Activated naive CD4-positive, alpha-beta T cell treated with anti-CD3 and anti-CD28 coated beads, Interleukin-2, amount 50 U/mL, for 24 hours (primary cell): ENCODE results near the gene NLRP1.

Experiments
- H3K27ac Mint-ChIP-seq: one replicate; pipeline ENCODE4 v1.8.0; 2021; ENCODE audit warnings: mild to moderate bottlenecking, mixed read lengths
- H3K27me3 Mint-ChIP-seq: one replicate; pipeline ENCODE4 v1.8.0; 2021; ENCODE audit warnings: mixed read lengths
- H3K36me3 Mint-ChIP-seq: one replicate; pipeline ENCODE4 v1.8.0; 2021; ENCODE audit warnings: mixed read lengths
- H3K4me1 Mint-ChIP-seq: one replicate; pipeline ENCODE4 v1.8.0; 2021; ENCODE audit warnings: mixed read lengths
- H3K4me3 Mint-ChIP-seq: one replicate; pipeline ENCODE4 v1.8.0; 2021; ENCODE audit warnings: mild to moderate bottlenecking, mixed read lengths
- H3K9me3 Mint-ChIP-seq: one replicate; pipeline ENCODE4 v1.8.0; 2021; ENCODE audit warnings: mixed read lengths

NLRP1 gene

GRCh38 chr17:5600041-5600440, 15.7 kb upstream of the NLRP1 start:
- H3K27me3 Mint-ChIP-seq, result peaks cover 27% of the 10 kb centered on the region
- no peak overlapping the region for H3K4me3 Mint-ChIP-seq

DNA sequence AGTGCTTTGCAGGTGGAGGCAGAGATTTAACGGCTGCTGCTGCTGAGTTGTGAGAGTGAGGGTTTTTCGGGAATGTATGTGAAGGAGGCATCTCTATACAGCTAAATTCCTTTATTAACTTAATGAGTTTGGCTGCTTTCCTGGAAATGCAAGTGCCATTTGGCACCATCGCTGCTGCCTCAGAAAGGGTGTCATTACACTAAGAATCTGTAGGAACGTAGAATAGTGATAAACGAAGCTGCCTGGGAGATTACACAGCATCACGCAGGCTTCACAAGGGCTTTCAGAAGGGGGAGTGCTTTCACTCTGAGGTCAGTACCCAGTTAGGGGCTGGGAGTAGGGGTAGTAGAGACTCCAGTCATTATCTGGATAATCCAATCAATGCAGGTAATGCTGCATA, 14.1 kb upstream of the NLRP1 start:
- no peak overlapping the region for H3K4me3 Mint-ChIP-seq
- H3K27me3 Mint-ChIP-seq, result peaks cover 26% of the 10 kb centered on the region
- no peaks in the 10 kb centered on the region for H3K36me3 Mint-ChIP-seq
- no peaks in the 10 kb centered on the region for H3K4me1 Mint-ChIP-seq
- no peaks in the 10 kb centered on the region for H3K9me3 Mint-ChIP-seq
- no peak overlapping the region for H3K27ac Mint-ChIP-seq

More at GRCh38 chr17:5600041-5600440, 15.7 kb upstream of the NLRP1 start:
- H3K9me3 Mint-ChIP-seq, result no peaks in the 10 kb centered on the region
- no peak overlapping the region for H3K27ac Mint-ChIP-seq
- no peaks in the 10 kb centered on the region for H3K36me3 Mint-ChIP-seq
- no peaks in the 10 kb centered on the region for H3K4me1 Mint-ChIP-seq

GRCh38 chr17:5596421-5596820, 12.1 kb upstream of the NLRP1 start:
- H3K4me3 Mint-ChIP-seq, result no peak overlapping the region
- H3K9me3 Mint-ChIP-seq, result no peaks in the 10 kb centered on the region
- H3K27me3 Mint-ChIP-seq, result peaks cover 20% of the 10 kb centered on the region
- H3K36me3 Mint-ChIP-seq, result no peaks in the 10 kb centered on the region
- no peaks in the 10 kb centered on the region for H3K4me1 Mint-ChIP-seq
- no peak overlapping the region for H3K27ac Mint-ChIP-seq

- Mint-ChIP-seq H3K27ac (no peak overlapping the region), H3K9me3 (no peaks in the 10 kb centered on the region), H3K27me3 (peaks cover 15% of the 10 kb centered on the region), H3K4me1 (no peaks in the 10 kb centered on the region), H3K36me3 (no peaks in the 10 kb centered on the region), H3K4me3 (no peak overlapping the region)
Measured at GRCh38 chr17:5595831-5596230, 11.5 kb upstream of the NLRP1 start.

DNA sequence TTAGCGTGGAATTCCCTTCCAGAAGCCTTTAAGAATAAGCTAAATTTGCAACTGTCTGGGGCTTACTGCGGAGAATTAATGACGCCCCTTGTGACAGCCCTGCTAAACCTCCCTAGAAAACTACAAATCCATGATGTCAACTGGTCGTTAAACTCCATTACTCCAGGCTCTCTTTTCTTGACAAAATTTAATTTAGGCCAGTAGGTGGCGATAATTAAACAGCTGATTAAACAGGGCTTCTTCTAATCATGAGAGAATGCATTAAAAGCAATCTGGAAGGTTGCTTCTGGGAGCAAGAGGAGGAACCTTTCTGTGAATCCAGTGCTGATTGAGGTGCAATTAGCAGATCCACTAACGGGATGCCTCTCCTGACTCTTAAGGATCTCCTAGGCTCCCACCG, 8.1 kb upstream of the NLRP1 start:
- Mint-ChIP-seq H3K9me3 (no peaks in the 10 kb centered on the region), H3K4me3 (no peak overlapping the region), H3K4me1 (peaks cover 3% of the 10 kb centered on the region), H3K27me3 (peaks cover 6% of the 10 kb centered on the region), H3K27ac (no peak overlapping the region), H3K36me3 (no peaks in the 10 kb centered on the region)

- Mint-ChIP-seq H3K36me3 (no peaks in the 10 kb centered on the region), H3K4me1 (peaks cover 7% of the 10 kb centered on the region), H3K9me3 (no peaks in the 10 kb centered on the region), H3K4me3 (no peak overlapping the region), H3K27me3 (peaks cover 5% of the 10 kb centered on the region), H3K27ac (no peak overlapping the region)
Measured at GRCh38 chr17:5591966-5592365, 7.7 kb upstream of the NLRP1 start.

DNA sequence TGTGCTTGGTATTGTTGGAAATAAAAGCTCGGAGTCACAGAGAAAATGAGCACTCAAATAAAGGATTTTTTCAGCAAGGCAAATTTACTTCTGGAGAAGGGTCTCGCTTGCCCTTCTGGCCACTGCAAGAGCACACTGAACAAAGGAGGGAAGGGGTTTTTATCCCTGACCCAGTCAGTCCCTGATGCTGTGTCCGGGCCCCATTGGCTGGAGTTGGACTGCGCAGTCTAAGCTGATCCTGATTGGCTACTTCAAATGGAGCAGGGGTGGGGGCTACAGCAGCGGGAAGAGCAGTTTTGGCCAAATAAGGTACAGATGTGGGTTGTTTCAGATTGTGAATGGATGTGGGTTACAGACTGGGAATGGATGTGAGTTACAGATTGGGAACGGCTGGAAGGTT, 4.3 kb upstream of the NLRP1 start:
- H3K27ac Mint-ChIP-seq, result no peak overlapping the region
- no peak overlapping the region for H3K4me3 Mint-ChIP-seq

DNA sequence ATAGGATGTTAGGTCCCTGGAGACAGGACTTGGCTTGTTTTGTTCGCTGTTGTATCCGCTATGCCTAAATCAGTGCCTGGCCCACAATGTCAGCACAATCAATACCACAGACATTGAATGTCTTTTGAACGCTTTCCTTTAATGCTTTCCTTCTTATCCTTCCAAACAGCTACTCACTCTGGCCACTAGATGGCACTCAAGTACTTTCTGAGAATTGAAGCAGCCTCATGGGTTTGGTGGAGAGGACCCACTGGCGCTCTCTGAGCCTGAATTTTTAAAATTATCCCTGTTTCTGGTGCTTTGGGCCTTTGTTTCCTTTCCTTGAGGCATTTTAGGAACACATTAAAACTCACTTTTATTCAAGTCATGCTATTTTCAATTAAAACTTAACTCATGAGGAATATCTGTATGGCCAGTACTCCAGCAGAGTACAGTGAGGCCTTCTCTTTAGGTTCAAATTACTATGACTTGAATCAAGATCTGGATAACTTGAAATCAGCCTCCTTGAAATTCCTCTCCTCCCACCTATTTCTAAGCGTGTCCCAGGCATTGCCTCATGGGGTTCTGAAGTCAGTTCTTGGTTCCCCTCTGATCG, 3.2 kb upstream of the NLRP1 start:
- Mint-ChIP-seq H3K27ac (peak overlapping the region; percentile 92), H3K4me1 (peaks cover 31% of the 10 kb centered on the region), H3K4me3 (peak overlapping the region; percentile 49), H3K27me3 (peaks cover 1% of the 10 kb centered on the region), H3K9me3 (no peaks in the 10 kb centered on the region), H3K36me3 (no peaks in the 10 kb centered on the region)

More for the DNA sequence above, 4.3 kb upstream of the NLRP1 start:
- peaks cover 24% of the 10 kb centered on the region for H3K4me1 Mint-ChIP-seq
- no peaks in the 10 kb centered on the region for H3K9me3 Mint-ChIP-seq
- no peaks in the 10 kb centered on the region for H3K36me3 Mint-ChIP-seq
- peaks cover 1% of the 10 kb centered on the region for H3K27me3 Mint-ChIP-seq

DNA sequence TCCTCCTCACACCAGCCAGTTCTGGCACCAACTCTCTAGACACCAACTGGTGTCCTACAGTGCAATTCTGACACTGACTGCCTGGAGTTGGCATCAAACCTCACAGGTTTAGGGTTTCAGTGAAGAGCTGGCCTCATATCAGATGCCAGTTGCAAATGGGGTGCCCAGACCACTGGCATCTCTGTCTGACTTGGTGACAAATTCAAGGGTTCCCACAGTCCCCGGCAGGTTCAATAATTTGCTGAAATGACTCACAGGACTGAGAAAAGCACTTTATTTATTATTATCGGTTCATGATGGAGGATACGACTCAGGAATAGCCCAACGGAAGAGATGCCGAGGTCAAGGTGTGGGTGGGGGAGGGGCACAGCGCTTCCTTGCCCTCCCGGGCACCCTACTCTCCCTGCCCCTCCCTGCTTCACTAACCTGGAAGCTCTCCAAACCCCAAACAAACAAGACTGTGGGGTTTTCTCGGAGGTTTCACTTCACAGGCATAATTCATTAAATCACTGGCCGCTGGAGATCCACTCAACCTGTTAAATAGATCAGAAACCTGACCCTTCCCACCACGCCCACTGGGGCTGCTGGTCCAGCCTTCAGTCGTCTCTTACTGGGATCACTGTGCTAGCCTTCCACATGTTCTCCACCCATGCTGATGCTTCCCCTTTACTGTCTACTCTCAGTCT, 1.7 kb upstream of the NLRP1 start:
- peak overlapping the region; percentile 82 for H3K27ac Mint-ChIP-seq
- H3K4me3 Mint-ChIP-seq, result no peak overlapping the region
- peaks cover 47% of the 10 kb centered on the region for H3K4me1 Mint-ChIP-seq
- H3K36me3 Mint-ChIP-seq, result peaks cover 5% of the 10 kb centered on the region
- no peaks in the 10 kb centered on the region for H3K27me3 Mint-ChIP-seq
- H3K9me3 Mint-ChIP-seq, result no peaks in the 10 kb centered on the region

- Mint-ChIP-seq H3K4me3 (no peak overlapping the region), H3K27me3 (no peaks in the 10 kb centered on the region), H3K27ac (peak overlapping the region; percentile 30), H3K9me3 (no peaks in the 10 kb centered on the region), H3K36me3 (peaks cover 9% of the 10 kb centered on the region), H3K4me1 (peaks cover 53% of the 10 kb centered on the region)
Measured at GRCh38 chr17:5585287-5585794, 1.0 kb upstream of the NLRP1 start.

- H3K9me3 Mint-ChIP-seq, result no peaks in the 10 kb centered on the region
- peak overlapping the region; percentile 93 for H3K4me3 Mint-ChIP-seq
- H3K4me1 Mint-ChIP-seq, result peaks cover 64% of the 10 kb centered on the region
Measured at GRCh38 chr17:5583426-5584382, 605 bp downstream of the NLRP1 start.

DNA sequence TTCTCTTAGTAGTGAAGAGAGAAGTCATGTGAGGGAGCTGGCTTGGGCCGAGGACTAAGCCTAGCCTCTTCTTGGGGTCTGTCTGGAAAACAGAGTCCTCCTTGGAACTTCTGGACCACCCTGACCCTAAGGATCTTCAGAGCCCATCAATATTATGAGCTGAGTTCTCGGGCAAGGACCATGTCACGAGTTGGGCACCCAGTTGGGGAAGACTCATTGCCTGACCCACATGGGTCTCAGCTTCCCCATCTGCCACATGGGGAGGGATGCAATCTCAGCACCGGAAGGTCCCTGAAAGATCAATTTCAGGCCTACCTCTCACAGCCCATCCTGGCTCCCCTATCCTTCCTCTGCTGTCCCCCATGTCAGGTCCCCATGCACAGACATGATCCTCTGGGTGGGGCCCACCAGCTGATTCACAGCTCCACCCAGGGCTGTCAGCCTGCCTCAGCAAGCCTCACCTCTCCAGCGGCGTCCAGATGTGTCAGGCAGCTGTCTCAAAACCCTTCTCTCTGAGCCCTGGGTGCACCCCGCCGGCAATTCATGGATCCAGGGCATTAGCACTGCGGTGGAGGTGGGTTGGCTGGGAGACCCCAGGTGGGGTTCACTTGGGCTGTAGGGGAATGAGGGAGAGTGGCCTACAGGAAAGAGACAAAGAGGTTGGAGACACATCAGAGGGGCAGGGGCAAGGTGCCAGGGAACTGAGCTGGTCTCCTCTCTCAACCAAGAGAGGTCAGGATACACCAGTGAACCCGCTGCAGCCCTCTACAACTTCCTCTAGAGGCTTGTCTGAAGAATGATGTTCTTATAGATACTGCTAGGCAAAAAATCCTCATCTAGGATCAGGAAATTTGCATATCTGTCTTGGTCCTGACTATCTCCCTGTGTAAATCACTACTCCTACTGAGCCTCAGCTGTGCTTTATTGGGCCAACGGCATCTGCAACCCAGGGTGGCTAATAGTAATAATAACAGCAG, 1.8 kb downstream of the NLRP1 start:
- Mint-ChIP-seq H3K4me3 (peak overlapping the region; percentile 93), H3K27me3 (no peaks in the 10 kb centered on the region), H3K4me1 (peaks cover 73% of the 10 kb centered on the region), H3K9me3 (no peaks in the 10 kb centered on the region), H3K27ac (peak overlapping the region; percentile 76), H3K36me3 (peaks cover 28% of the 10 kb centered on the region)

More at GRCh38 chr17:5583426-5584382, 605 bp downstream of the NLRP1 start:
- peaks cover 22% of the 10 kb centered on the region for H3K36me3 Mint-ChIP-seq
- no peaks in the 10 kb centered on the region for H3K27me3 Mint-ChIP-seq
- H3K27ac Mint-ChIP-seq, result peak overlapping the region; percentile 74

DNA sequence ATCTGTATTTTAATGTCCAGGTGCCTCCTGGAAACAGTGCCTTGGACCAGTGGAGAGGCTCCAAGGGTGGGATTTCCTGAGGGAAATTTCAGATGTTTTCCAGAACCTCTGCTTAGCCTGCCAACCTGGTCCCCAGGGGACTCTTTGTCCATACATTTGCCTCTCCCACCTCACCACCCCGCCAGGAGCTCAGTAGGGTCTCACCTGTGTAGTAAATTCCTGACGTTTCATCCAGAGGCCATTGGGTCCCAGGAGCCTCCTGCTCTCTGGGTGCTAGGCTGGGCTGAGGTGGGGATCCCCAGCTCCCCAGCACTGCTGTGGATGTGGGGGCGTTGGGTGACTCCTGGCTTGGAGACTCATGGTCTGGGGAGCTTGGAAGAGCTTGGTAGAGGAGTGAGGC, 2.7 kb downstream of the NLRP1 start:
- Mint-ChIP-seq H3K27ac (peak overlapping the region; percentile 76), H3K9me3 (no peaks in the 10 kb centered on the region), H3K36me3 (peaks cover 32% of the 10 kb centered on the region), H3K27me3 (no peaks in the 10 kb centered on the region), H3K4me1 (peaks cover 74% of the 10 kb centered on the region), H3K4me3 (peak overlapping the region; percentile 73)

DNA sequence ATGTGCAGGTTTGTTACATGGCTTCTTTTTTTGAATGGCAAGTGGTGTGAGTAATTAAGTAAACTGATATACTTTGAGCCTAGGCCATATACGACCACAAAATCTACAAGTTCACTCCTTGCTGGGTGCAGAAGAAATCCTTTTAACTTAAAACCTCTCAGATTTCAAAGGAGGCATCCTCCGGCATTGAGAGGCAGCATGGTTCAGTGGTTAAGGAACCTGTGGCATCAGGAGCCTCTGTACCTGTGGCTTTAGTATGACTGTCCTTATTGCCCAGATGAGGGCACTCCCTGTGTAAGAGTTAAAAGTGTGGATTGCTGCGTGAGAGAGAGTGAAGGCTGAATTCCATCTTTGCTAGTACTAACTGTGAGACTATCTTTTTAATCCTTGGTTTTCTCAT, 3.3 kb downstream of the NLRP1 start:
- H3K27ac Mint-ChIP-seq, result peak overlapping the region; percentile 38
- peaks cover 75% of the 10 kb centered on the region for H3K4me1 Mint-ChIP-seq
- H3K27me3 Mint-ChIP-seq, result no peaks in the 10 kb centered on the region
- peaks cover 39% of the 10 kb centered on the region for H3K36me3 Mint-ChIP-seq
- H3K4me3 Mint-ChIP-seq, result no peak overlapping the region
- no peaks in the 10 kb centered on the region for H3K9me3 Mint-ChIP-seq

DNA sequence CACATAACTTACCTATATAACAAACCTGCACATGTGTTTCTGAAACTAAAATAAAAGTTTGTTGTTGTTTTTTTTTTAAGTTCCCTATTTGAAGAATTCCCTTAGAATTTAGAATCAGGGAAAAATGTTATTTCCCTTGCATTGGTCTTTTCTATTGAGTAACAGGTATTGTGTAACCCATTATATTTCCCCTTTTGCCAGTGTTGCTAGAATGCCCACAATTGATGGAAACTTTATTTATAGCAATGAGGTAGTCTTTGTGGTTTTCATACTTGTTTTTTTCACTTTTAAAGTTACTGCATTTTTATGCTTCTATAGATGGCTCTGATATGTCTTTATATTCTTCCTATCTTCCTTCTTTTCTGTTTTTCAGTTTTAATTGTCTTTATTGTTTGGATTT, 3.9 kb downstream of the NLRP1 start:
- Mint-ChIP-seq H3K9me3 (no peaks in the 10 kb centered on the region), H3K36me3 (peaks cover 44% of the 10 kb centered on the region), H3K27ac (peak overlapping the region; percentile 71), H3K4me1 (peaks cover 75% of the 10 kb centered on the region), H3K27me3 (no peaks in the 10 kb centered on the region), H3K4me3 (peak overlapping the region; percentile 55)
